ENCODE results near the gene CNOT6.
"Not testable (repeated sequence)": the region's sequence is repeated elsewhere in the genome, so short reads cannot be mapped to it uniquely, and the experiment has no call there.

Gene CNOT6

GRCh38 chr5:180472269-180472668, 21.9 kb upstream of the CNOT6 start:
- no peak for FAIRE-seq

GRCh38 chr5:180473386-180473785, 20.8 kb upstream of the CNOT6 start:
- not testable (repeated sequence) for FAIRE-seq

- no peak for FAIRE-seq
Observed at GRCh38 chr5:180474569-180474968, 19.6 kb upstream of the CNOT6 start.

DNA sequence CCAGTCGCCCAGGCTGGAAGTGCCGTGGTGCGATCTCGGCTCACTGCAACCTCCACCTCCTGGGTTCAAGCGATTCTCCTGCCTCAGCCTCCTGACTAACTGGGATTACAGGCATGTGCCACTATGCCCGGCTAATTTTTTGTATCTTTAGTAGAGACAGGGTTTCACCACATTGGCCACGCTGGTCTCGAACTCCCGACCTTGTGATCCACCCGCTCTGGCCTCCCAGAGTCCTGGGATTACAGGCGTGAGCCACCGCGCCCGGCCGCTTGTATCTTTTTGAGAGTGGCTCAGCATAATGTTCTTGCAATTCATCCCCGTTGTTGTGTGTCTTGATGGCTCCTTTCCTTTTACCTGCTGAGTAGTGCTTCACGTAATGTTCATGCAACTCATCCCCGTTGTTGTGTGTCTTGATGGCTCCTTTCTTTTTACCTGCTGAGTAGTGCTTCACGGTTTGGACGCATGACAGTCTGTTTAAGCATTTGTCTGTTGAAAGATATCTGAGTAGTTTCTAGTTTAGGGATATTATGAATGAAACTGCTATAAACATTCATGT, 18.1 kb upstream of the CNOT6 start:
- FAIRE-seq = not testable (repeated sequence)

GRCh38 chr5:180484813-180485212, 9.4 kb upstream of the CNOT6 start:
- FAIRE-seq = no peak

DNA sequence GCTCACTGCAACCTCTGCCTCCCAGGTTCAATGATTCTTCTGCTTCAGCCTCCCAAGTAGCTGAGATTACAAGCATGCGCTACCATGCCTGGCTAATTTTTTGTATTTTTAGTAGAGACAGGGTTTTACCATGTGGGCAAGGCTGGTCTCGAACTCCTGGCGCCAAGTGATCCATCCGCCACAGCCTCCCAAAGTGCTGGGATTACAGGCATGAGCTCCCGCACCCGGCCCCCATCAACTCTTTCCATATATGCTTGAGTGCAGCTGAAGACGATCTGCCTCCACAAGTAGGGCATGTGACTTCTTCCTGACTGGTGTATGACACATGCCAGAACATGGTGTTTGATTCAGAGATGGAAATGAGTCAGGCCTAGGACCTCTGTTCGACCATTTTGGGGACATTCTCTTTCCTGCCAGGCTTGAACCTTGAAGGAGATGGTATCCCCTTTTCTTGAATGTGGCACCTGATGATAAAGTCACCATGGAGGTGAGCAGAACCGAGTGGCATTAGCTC, 7.5 kb upstream of the CNOT6 start:
- no peak for FAIRE-seq

- FAIRE-seq = no peak
Observed at GRCh38 chr5:180487556-180487955, 6.6 kb upstream of the CNOT6 start.

GRCh38 chr5:180491496-180491895, 2.7 kb upstream of the CNOT6 start:
- no peak for FAIRE-seq

DNA sequence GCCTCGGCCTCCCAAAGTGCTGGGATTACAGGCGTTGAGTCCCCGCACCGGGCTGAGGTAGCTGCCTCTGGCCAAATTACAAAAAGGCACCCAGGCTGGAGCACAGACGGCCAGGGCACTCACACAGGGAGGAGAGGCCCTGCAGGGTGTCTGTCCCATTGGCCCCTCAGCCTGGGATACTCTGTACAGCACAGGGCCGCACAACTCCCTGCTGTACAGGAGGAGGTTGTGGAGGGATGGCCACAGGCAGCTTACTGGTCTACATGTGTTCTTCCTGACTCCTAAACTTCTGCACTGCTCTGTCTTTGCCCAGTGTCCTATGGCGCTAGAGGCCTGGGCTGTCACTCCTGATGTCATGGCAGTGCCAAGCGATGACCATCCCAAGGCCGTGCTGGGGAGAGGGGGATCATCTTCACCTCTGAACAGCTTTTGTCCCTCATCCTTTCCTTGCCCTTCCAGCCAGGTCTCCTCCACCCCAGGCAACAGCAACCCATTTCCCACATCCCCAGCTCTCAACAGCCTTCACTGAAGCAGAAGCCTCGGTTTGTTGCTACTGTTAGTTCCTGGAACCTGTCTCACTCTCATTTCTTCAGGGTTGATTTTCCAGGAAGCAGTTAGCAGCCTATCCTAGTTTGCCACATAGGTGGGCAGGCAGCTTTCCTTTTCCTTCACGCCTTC, 1.8 kb upstream of the CNOT6 start:
- no peak for FAIRE-seq

- FAIRE-seq = no peak
Observed at GRCh38 chr5:180494510-180495181, 467 bp downstream of the CNOT6 start.

DNA sequence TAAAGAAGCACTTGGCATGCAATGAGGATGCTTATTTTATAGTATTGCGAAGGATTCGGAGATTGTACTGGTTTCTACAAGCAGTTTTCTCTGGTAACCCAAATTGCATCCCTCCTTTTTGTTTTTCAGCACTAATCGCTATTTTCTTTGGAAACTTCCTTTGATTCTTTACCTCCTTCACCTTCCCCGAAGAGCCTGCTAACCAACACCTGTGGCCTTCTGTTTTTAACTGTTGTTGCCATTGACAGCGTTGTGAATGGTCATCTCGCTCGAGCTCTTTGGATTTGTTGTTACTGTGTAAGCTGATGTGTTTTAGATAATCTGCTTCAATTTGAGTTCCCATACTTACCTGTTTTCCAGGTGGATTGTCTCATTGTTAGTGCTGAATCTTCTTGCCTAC, 1.1 kb downstream of the CNOT6 start:
- no peak for FAIRE-seq

GRCh38 chr5:180495991-180496741, 2.0 kb downstream of the CNOT6 start:
- FAIRE-seq = no peak

- FAIRE-seq = not testable (repeated sequence)
Observed at GRCh38 chr5:180496806-180497205, 2.6 kb downstream of the CNOT6 start.

DNA sequence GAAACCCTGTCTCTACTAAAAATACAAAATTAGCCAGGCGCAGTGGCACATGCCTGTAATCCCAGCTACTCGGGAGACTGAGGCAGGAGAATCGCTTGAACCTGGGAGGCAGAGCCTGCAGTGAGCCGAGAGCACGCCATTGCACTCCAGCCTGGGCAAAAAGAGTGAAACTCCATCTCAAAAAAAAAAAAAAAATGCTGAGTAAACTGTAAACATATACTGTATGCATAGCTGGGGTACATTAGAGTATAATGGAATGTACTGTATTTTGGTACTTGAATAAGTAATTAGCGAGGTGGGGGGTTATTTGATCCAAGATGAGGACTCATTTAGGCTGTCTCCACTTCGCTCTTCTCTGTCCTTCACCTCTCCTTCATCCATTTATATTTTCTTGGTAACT, 3.7 kb downstream of the CNOT6 start:
- not testable (repeated sequence) for FAIRE-seq

GRCh38 chr5:180498378-180498777, 4.2 kb downstream of the CNOT6 start:
- FAIRE-seq = no peak

DNA sequence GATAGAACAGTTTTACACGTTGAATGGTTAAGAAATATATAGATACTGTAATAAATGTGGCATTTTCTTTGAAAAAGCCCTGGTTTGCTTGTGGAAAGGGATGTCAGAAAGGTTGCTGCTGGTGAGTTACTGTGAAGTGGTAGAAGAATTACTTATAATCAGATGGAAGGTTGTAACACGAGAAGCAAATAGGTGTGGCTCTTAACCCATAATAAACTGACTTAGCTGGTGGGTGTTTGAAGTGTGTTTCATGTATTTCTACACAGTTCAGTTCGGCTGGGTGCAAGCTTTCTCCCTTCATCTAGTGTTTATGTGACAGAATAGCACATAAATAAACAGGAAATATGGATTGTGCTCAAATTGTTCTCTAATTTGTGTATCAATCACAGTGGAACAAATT, 5.5 kb downstream of the CNOT6 start:
- no peak for FAIRE-seq

DNA sequence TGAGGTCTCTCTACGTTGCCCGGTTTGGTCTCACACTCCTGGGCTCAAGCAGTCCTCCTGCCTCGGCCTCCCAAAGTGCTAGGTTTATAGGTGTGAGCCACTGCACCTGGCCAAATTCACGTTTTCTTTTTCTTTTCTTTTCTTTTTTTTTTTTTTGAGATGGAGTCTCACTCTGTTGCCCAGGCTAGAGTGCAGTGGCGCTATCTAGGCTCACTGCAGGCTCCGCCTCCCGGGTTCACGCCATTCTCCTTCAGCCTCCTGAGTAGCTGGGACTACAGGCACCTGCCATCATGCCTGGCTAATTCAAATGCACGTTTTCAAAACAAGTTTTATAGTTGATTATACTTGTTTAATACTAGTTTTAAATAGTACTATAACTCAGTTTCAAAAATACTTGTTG, 6.1 kb downstream of the CNOT6 start:
- FAIRE-seq = not testable (repeated sequence)

GRCh38 chr5:180507661-180508060, 13.5 kb downstream of the CNOT6 start:
- FAIRE-seq = no peak

DNA sequence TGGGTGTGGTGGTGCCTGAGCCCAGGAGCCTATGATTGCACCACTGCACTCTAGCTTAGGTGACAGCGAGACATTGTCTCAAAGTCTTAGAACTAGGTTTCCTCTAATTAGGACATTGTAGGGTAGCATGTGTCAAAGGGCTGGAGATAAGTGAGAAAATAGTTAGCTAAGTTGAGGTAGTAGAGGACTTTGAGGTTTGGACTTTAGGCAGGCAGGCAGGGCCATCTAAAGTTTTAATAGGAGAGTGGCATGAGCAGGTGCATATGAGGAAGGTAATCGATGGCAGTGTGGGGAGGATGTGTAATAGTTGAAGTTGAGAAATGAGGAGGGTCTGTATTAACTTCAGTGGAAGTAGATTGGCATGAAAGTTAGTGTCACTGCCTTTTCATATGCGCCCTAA, 21.1 kb downstream of the CNOT6 start:
- no peak for FAIRE-seq

- not testable (repeated sequence) for FAIRE-seq
Observed at GRCh38 chr5:180515974-180516373, 21.8 kb downstream of the CNOT6 start.

DNA sequence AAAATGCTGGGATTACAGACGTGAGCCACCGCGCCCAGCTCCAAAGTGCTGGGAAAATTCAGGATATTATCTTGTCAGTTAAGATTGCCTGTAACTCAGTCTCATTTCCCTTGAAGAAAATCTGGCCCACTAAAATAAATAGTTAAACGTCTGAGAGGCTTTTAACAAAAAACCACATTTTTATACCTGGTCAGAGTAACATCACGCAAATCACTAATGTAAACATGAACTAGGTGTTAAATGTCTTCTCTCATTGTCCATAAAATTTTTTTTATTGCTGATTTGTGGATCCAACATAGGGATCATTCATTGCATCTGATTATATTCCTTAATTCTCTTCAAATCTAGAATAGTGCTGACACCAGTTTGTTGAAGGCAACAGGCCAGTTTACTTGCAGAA, 22.3 kb downstream of the CNOT6 start:
- FAIRE-seq = no peak

DNA sequence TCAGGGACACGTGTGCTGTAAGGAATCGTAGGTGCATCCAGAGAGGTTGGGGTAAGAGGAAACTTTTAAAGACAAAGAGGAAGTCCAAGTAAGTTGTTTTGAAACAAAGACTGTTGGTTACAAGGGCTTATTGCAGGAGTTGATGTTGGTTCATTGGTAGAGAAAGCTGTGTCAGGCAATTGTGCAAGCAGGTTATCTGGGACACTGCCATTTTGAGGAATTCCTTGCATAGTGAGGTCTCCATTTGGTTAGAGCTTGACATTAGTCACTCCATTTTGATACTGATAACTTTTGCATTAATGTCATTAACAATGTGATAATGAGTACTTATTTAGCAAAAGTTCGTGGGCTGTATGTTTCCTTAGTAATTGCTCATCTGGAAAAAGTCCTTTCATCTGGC, 24.9 kb downstream of the CNOT6 start:
- no peak for FAIRE-seq

- FAIRE-seq = no peak
Observed at GRCh38 chr5:180521101-180521500, 26.9 kb downstream of the CNOT6 start.

DNA sequence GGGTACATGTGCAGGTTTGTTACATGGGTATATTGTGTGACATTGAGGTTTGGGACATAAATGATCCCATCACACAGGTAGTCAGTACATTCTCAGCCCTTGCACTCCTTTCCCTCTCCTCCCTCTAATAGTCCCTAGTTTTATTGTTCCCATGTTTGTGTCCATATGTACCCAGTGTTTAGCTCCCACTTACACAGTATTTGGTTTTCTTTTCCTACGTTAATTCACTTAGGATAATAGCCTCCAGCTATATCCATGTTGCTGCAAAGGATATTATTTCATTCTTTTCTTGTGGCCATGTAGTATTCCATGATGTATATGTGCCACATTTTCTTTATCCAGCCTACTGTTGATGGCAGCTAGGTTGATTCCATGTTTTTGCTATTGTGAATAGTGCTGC, 27.4 kb downstream of the CNOT6 start:
- FAIRE-seq = no peak
